AML-193 (cell line): ENCODE measurements around the gene MORN1.

Experiments
- DNase-seq, 2 experiments: peaks; one replicate each; lab custom pipeline; 2025; lab: John Stamatoyannopoulos, UW

Gene MORN1

DNA sequence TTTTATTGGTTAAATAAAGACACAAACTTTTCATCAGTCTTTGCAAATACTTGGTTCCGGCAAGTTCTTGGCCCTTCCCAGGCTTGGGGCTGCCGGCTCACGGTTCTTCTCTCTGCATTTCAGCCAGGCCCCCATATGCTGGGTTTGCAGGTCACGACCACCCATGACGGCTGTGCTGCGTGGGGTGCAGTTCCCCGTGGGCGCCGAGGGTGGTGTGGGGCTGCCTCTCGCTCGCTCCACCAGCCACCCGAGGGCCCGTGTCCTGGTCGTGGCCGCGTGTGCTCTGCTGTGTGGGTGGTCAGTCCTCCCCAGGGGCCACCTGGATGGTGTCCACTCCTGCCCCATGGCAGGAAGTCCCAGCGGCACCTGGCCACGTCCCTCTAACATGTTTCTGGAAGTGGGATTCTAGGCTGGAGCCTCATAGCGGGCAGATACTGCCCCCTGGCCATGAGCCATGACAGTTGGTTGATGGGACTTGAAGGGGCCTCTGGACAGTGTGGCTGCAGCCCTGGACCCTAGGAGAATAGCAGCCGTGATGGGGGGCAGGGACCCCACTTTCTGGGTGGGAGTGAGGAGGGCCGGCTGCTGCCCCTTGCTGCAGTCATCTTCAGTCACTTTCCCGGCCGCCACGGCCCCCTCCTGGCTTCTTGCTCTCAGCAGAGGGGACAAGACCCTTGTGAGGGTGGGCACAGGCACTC, 117.0 kb downstream of the MORN1 start:
- no peak for DNase-seq

- DNase-seq: no peak
Measured at GRCh38 chr1:2273401-2274090, 117.8 kb downstream of the MORN1 start.

GRCh38 chr1:2272686-2273400, 118.5 kb downstream of the MORN1 start:
- DNase-seq: no peak

- no peak for DNase-seq
Measured at GRCh38 chr1:2271841-2272655, 119.3 kb downstream of the MORN1 start.
